ENCODE results near the gene ACER1.

Gene ACER1, protein sequence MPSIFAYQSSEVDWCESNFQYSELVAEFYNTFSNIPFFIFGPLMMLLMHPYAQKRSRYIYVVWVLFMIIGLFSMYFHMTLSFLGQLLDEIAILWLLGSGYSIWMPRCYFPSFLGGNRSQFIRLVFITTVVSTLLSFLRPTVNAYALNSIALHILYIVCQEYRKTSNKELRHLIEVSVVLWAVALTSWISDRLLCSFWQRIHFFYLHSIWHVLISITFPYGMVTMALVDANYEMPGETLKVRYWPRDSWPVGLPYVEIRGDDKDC

DNA sequence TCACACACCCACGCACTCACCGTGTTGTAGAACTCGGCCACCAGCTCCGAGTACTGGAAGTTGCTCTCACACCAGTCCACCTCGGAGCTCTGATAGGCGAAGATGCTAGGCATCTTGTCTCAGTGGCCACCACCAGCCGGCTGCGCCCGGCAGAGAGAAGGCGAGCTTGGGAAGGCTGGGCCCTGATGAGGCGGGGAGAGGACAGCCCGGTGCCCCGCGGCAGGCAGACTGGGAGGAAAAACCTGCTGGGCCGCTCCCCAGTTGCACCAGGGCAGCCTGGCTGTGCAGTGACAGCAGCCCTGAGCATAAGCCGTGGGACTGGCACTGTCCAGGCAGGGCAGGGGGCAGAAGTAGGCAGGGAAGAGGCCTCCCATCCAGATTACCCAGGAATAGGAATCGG is at the start of gene ACER1:
Gene ACER1 (minus strand): TSS at position 174 of the 400 bp plus-strand sequence. CDS start 61 bp downstream, at position 113.
- FAIRE-seq (no peak), DNase-seq (ENCODE audit: insufficient read length, low spot score) (no peak)
- TF ChIP-seq POLR2A (IDR thresholded peaks at IDR 0.05; ENCODE audit: low read depth, low read length): no peak

DNA sequence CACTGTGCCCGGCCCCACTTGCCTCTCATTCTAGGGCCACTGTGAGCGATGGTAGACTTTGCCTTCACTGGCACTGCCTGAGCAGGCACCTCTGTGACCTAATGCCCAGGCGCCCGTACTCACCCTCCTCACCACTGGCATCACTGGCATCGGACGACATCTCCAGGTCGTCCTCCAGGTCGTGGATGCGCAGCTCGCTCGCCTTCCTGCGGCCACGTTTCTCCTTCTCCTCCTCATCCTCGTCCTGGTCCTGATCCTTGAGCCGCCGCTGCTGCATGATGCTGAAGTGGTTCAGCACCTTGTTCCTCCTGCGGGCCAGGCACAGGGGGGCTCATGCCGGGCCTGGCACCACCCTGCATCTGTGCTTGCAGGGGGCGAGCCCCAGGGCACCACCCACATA is 49.8 kb upstream of the ACER1 start:
- no peak for DNase-seq (ENCODE audit: insufficient read length, low spot score)
- TF ChIP-seq POLR2A (IDR thresholded peaks at IDR 0.05; ENCODE audit: low read depth, low read length): no peak
- FAIRE-seq: no peak

GRCh38 chr19:6381030-6381750 is 47.8 kb upstream of the ACER1 start:
- DNase-seq (ENCODE audit: insufficient read length, low spot score): no peak
- no peak for FAIRE-seq
- TF ChIP-seq POLR2A (IDR thresholded peaks at IDR 0.05; ENCODE audit: low read depth, low read length): no peak

DNA sequence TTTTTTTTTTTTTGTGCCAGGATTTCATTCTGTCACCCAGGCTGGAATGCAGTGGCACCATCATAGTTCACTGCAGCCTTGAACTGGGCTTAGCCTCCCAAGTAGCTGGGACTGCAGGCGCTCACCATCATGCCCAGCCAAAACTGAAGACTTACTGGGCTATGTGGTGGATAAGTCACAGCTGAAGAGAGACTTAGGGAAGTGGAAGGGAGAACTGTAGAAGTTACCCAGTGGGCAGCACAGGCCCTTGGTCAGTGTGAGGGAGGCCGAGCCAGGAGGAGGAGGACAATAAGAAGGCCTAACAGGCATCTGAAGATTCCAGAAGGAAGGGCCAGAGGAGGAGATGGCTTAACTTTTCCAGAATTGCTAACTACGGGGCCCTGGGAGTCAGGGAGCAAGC is 46.3 kb upstream of the ACER1 start:
- FAIRE-seq: no peak
- no peak for TF ChIP-seq POLR2A (IDR thresholded peaks at IDR 0.05; ENCODE audit: low read depth, low read length)
- DNase-seq (ENCODE audit: insufficient read length, low spot score): no peak

- no peak for TF ChIP-seq POLR2A (IDR thresholded peaks at IDR 0.05; ENCODE audit: low read depth, low read length)
- FAIRE-seq (no peak), DNase-seq (ENCODE audit: insufficient read length, low spot score) (no peak)
Observed at GRCh38 chr19:6378486-6378885, 45.1 kb upstream of the ACER1 start.

DNA sequence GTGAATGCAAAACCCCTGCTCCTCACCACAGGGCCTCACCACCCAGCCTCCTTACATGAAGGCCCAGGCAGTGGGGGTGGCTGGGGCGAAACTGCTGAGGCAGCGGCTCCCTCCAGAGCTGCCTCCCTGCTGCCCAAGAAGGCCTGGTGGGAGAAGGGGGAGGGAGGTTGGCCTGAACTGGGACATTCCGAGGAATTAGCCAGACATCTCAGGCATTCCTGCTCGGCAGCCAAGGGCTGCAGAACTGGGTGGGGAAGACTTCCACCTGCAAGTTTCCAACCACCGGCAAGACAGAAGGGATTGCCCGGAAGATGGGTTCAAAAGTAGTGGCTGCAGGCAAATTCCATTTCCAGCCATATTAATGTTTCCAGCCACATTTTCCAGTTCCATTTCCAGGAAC is 44.6 kb upstream of the ACER1 start:
- TF ChIP-seq POLR2A (IDR thresholded peaks at IDR 0.05; ENCODE audit: low read depth, low read length): no peak
- DNase-seq (ENCODE audit: insufficient read length, low spot score): no peak
- FAIRE-seq: no peak

- FAIRE-seq (no peak), DNase-seq (ENCODE audit: insufficient read length, low spot score) (no peak)
- no peak for TF ChIP-seq POLR2A (IDR thresholded peaks at IDR 0.05; ENCODE audit: low read depth, low read length)
Observed at GRCh38 chr19:6376512-6377190, 43.2 kb upstream of the ACER1 start.

DNA sequence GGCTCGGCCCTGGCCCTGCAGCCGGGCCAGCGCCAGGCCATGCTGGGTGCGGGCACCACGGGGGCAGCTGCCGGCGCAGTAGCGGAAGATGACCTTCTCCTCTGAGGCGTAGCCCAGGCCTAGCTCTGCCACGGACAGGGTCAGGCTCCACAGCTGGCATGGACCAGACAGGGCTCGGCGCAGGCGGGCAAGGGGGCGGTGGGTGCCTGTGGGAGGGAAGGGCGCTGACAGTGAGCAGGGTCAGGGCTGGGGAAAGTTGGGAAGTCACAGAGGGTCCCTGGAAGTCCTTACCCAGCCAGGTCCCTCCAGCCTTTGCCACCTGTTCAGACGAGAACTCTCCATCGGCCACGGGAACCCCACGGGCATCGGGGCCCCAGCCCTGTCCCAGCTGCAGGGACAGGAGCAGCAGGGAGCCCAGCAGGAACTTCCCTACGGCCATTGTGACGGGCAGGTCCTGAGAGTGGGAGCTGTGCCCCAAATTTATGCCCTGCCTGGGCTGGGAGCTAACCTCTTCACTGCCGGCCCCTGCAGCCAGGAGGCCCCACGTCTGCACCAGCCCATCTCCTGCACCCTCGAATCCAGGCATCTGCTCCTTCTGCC is 42.1 kb upstream of the ACER1 start, which contains the start of gene PSPN:
Gene PSPN (minus strand): TSS at position 523 of the 600 bp plus-strand sequence. CDS start 84 bp downstream, at position 439.
- DNase-seq (ENCODE audit: insufficient read length, low spot score): no peak
- FAIRE-seq: no peak
- TF ChIP-seq POLR2A (IDR thresholded peaks at IDR 0.05; ENCODE audit: low read depth, low read length): no peak

DNA sequence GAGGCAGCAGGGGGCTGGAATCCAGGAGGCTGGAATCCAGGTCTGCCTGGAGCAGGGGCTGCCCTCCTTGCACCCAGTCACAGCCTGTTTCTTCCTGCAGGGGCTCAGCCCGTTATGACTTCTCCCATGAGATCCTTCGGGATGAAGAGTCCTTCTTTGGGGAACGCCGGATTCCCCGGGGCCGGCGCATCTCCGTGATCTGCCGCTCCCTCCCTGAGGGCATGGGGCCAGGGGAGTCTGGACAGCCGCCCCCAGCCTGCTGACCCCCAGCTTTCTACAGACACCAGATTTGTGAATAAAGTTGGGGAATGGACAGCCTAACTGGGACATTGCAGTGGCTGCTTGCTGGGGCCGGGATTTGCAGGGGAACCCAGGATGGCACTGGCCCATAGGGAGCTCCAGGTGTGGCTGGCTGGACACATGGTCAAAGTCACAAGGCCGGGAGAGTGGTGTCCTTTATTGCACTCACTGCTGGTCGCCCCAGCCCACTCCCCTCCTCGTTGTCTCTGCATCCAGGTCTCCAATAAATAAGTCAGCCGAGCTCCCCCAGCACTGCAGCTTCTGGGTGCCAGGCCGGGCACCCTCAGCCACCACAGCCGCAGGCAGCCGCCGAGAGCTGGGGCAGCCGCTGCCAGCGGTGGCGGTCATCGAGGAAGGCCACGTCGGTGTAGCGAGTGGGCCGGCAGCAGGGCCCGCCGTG is 41.4 kb upstream of the ACER1 start:
- FAIRE-seq (no peak), DNase-seq (ENCODE audit: insufficient read length, low spot score) (no peak)
- no peak for TF ChIP-seq POLR2A (IDR thresholded peaks at IDR 0.05; ENCODE audit: low read depth, low read length)

DNA sequence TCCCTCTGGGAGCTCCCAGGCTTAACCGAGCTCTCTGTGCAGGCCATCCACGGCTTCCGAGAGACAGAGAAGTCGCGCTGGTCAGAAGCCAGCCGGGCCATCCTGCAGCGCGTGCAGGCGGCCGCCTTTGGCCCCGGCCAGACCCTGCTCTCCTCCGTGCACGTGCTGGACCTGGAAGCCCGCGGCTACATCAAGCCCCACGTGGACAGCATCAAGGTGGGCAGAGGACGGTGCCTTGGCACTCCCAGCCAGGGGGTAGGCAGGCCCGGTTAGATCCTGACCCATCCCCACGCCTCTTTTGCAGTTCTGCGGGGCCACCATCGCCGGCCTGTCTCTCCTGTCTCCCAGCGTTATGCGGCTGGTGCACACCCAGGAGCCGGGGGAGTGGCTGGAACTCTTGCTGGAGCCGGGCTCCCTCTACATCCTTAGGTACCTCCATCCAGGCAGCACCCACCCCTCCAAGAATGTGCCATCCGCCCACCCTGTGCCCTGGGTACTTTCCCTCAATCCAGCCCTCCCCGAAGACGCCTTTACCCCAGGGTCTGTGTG is 40.8 kb upstream of the ACER1 start:
- DNase-seq (ENCODE audit: insufficient read length, low spot score) (no peak), FAIRE-seq (no peak)
- TF ChIP-seq POLR2A (IDR thresholded peaks at IDR 0.05; ENCODE audit: low read depth, low read length): no peak

GRCh38 chr19:6373813-6374108 is 40.3 kb upstream of the ACER1 start:
- no peak for DNase-seq (ENCODE audit: insufficient read length, low spot score)
- no peak for FAIRE-seq
- TF ChIP-seq POLR2A (IDR thresholded peaks at IDR 0.05; ENCODE audit: low read depth, low read length): no peak

DNA sequence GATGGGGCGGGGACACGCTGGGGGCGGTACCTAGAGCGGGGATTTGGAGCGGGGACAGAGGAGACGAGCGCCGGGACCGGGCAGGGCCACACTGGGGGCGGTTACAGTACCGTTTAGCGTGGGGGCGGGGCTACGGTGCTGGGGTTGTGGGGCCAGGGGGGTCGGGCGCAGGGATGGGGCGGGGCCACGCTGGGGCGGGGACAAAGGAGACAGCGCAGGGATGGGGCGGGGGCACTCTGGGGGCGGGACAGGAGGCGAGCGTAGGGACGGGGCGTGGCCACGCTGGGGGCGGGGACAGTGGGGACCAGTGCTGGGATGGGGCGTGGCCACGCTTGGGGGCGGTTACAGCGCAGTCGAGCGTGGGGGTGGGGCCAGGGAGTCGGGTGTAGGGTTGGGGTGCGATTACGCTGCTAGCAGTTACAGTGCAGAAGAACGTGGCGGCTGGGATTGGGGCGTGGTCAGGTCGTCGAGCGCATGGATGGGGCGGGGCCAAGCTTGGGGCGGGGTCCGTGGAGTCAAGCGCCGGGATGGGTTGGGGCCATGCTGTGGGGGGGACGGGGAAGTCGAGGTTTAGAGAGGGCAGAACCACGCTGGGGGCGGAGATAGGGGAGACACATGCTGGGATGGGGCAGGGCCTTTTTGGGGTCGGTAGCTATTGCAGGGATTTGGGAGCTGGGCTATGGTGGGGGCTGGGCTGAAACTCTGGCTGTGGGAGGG is 39.8 kb upstream of the ACER1 start:
- TF ChIP-seq POLR2A (IDR thresholded peaks at IDR 0.05; ENCODE audit: low read depth, low read length): peak; percentile 9; the same call in 1 of the 2 replicates
- DNase-seq (ENCODE audit: insufficient read length, low spot score) (peak; percentile 93), FAIRE-seq (peak; percentile 62)

GRCh38 chr19:6372594-6373095 is 39.2 kb upstream of the ACER1 start, which contains the start of gene ALKBH7:
TSS of gene ALKBH7 (plus strand) at chr19:6372794. CDS start at chr19:6372821, 27 bp downstream.
- DNase-seq (ENCODE audit: insufficient read length, low spot score) (peak; percentile 90), FAIRE-seq (peak; percentile 93)
- TF ChIP-seq POLR2A (IDR thresholded peaks at IDR 0.05; ENCODE audit: low read depth, low read length): peak; percentile 36; the same call in 1 of the 2 replicates

Measured in H54 (cell line).